Suprapubic skin (tissue), 4 donors: ENCODE data around the gene GPC5.

Experiments used
- EP300 ChIP-seq: sonication (generic); formaldehyde crosslinking; IDR thresholded peaks from one replicate; pipeline ENCODE4 v1.6.1; 2017; ENCODE audit warnings: antibody characterized with exemption
- POLR2A ChIP-seq, 2 donors: fragments of 450-650 bp; IDR thresholded peaks; one replicate each; pipeline ENCODE4 v1.6.1; 2017; ENCODE audit warnings: antibody characterized with exemption in 2 of 2, mild to moderate bottlenecking in 2 of 2, moderate library complexity in 2 of 2
- POLR2AphosphoS5 ChIP-seq, 3 donors: sonication (generic); formaldehyde crosslinking; IDR thresholded peaks; one replicate each; pipeline ENCODE4 v1.6.1; 2017; ENCODE audit warnings: antibody characterized with exemption in 3 of 3

DNA sequence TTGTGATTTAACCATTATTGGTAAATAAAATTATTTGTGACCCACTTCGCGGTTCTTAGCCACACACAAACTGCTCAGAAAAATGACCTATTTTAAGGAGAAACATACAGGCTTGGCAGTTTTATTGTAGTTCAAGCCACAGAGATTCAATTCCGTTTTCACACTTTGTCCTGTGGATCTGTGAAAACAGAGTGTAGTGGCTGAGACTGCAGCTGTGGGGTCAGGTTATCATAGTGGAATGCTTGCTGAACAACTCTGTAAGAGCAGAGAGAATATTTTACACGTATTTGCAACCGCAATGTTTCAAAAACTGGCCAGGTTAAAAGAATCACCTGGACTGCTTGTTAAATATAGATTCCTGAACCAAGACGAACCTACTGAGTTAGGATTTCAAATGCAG, 292.5 kb downstream of the GPC5 start:
- TF ChIP-seq POLR2A (IDR thresholded peaks at IDR 0.05) (no peak), POLR2AphosphoS5 (IDR thresholded peaks at IDR 0.05) (no peak), EP300 (no peak)
